ENCODE measurements around the gene ATP11C.

DNA sequence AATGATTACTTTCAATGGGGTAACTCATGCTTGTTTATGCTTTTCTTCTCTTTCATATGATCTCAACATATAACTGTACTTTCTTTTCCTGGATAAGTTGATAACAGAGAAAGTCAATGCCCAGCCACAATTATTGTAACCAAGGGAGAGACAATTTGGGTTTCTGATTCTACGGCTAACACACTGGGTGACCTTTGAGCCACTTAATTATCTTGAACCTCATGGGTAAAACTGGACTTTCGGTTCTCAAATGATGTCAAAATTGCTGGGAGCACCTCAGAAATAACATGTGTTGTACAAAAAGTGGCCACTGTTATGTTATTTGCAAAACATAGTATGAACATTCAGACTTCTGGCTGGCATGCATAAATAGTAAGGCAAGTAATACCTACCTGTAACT is 145.3 kb downstream of the ATP11C start:
- TF ChIP-seq POLR2A (IDR thresholded peaks at IDR 0.05) (no peak), CTCF (IDR thresholded peaks at IDR 0.05) (no peak), EP300 (IDR thresholded peaks at IDR 0.05) (no peak), POLR2AphosphoS5 (IDR thresholded peaks at IDR 0.05) (no peak)

Measured in gastroesophageal sphincter (tissue), 3 donors.